ENCODE measurements around the gene ZNF138. TPM values are rescaled to one million over a fixed set of nuclear protein-coding genes. Genes with fewer than 3 reads are reported as not detected.

The ZNF138 gene
- total and polyA plus RNA-seq, 2 experiments from 2014 or later = 48.7 to 68.4 TPM

GRCh38 chr7:64758151-64758550, 36.1 kb upstream of the ZNF138 start:
- Mint-ChIP-seq H3K36me3 (ENCODE audit: low read depth) (no peaks in the 10 kb centered on the region), H3K4me3 (no peak overlapping the region), H3K27me3 (ENCODE audit: insufficient read depth, low read depth, poor library complexity) (no peaks in the 10 kb centered on the region), H3K27ac (no peak overlapping the region), H3K9me3 (peaks cover 37% of the 10 kb centered on the region), H3K4me1 (no peaks in the 10 kb centered on the region)
- DNase-seq (ENCODE audit: low spot score) (no peak), ATAC-seq (no peak)
- Histone ChIP-seq H3K36me3 (ENCODE audit: insufficient read depth) (no peaks in the 10 kb centered on the region), H3K4me3 (no peak overlapping the region), H3K4me2 (no peak overlapping the region), H3K4me1 (ENCODE audit: insufficient read depth) (no peaks in the 10 kb centered on the region), H2AFZ (no peak overlapping the region), H3K27ac (ENCODE audit: low read depth) (no peak overlapping the region), H4K20me1 (replicated peaks; ENCODE audit: insufficient read depth) (no peaks in the 10 kb centered on the region), H3K27me3 (ENCODE audit: insufficient read depth) (no peaks in the 10 kb centered on the region), H3K79me2 (replicated peaks; ENCODE audit: insufficient read depth) (no peaks in the 10 kb centered on the region), H3K9me2 (ENCODE audit: insufficient read depth) (no peaks in the 10 kb centered on the region), H3F3A (replicated peaks; ENCODE audit: low read depth) (no peaks in the 10 kb centered on the region)
- no peak for TF ChIP-seq CTCF (conservative IDR thresholded peaks at IDR 0.05; ENCODE audit: low read depth in 2 of 2)
- TF ChIP-seq REST (IDR thresholded peaks at IDR 0.05; ENCODE audit: unreplicated experiment) = no peak
- TF ChIP-seq JUNB (IDR thresholded peaks at IDR 0.05; ENCODE audit: unreplicated experiment) = no peak
- TF ChIP-seq ZNF114 (CRISPR knock-in tag; IDR thresholded peaks at IDR 0.05) = no peak
- TF ChIP-seq NANOG (IDR thresholded peaks at IDR 0.05; ENCODE audit: borderline replicate concordance) = no peak
- TF ChIP-seq CREB1 (CRISPR knock-in tag; IDR thresholded peaks at IDR 0.05; ENCODE audit: low read depth) = no peak

GRCh38 chr7:64768824-64769223, 25.4 kb upstream of the ZNF138 start:
- Mint-ChIP-seq H3K36me3 (ENCODE audit: low read depth) (no peaks in the 10 kb centered on the region), H3K4me1 (no peaks in the 10 kb centered on the region), H3K4me3 (no peak overlapping the region), H3K9me3 (peaks cover 42% of the 10 kb centered on the region), H3K27me3 (ENCODE audit: insufficient read depth, low read depth, poor library complexity) (no peaks in the 10 kb centered on the region), H3K27ac (no peak overlapping the region)
- H3K79me2 ChIP-seq (replicated peaks; ENCODE audit: insufficient read depth) = no peaks in the 10 kb centered on the region
- no peaks in the 10 kb centered on the region for H3K4me1 ChIP-seq (ENCODE audit: insufficient read depth)
- no peak for DNase-seq (ENCODE audit: low spot score)
- H2AFZ ChIP-seq = no peak overlapping the region
- H4K20me1 ChIP-seq (replicated peaks; ENCODE audit: insufficient read depth) = no peaks in the 10 kb centered on the region
- H3K9me2 ChIP-seq (ENCODE audit: insufficient read depth) = no peaks in the 10 kb centered on the region
- H3K4me3 ChIP-seq = no peak overlapping the region
- H3K4me2 ChIP-seq = no peak overlapping the region
- no peaks in the 10 kb centered on the region for H3F3A ChIP-seq (replicated peaks; ENCODE audit: low read depth)
- ATAC-seq = no peak
- no peaks in the 10 kb centered on the region for H3K27me3 ChIP-seq (ENCODE audit: insufficient read depth)
- no peaks in the 10 kb centered on the region for H3K36me3 ChIP-seq (ENCODE audit: insufficient read depth)
- no peak overlapping the region for H3K27ac ChIP-seq (ENCODE audit: low read depth)
- TF ChIP-seq ZNF114 (CRISPR knock-in tag; IDR thresholded peaks at IDR 0.05) = no peak
- no peak for TF ChIP-seq EZH2 (IDR thresholded peaks at IDR 0.05; ENCODE audit: low read depth, unreplicated experiment)
- TF ChIP-seq REST (IDR thresholded peaks at IDR 0.05; ENCODE audit: unreplicated experiment) = no peak
- no peak for TF ChIP-seq POLR2AphosphoS5 (IDR thresholded peaks at IDR 0.05; ENCODE audit: low read depth)

Data from GM23338 (cell line).